ENCODE measurements around the gene JOSD2.

DNA sequence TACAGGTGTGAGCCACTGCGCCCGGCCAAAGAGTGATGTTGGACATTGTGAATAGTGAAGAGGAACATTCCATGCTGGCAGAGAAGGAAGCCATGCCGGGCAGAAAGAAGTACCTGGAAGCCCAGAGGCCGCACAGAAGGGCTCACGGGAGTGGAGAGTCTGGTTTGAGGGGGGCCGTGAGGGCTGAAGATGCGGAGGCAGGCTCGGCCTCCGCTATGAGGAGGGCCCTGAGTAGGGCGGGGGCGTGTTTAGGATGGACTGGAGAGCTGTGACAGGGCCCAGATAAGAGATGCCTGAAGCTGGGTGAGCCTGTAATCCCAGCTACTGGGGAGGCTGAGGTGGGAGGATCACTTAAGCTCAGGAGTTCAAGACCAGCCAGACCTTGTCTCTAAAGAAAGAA is 1.6 kb downstream of the JOSD2 start:
- TF ChIP-seq, protein P1, sequence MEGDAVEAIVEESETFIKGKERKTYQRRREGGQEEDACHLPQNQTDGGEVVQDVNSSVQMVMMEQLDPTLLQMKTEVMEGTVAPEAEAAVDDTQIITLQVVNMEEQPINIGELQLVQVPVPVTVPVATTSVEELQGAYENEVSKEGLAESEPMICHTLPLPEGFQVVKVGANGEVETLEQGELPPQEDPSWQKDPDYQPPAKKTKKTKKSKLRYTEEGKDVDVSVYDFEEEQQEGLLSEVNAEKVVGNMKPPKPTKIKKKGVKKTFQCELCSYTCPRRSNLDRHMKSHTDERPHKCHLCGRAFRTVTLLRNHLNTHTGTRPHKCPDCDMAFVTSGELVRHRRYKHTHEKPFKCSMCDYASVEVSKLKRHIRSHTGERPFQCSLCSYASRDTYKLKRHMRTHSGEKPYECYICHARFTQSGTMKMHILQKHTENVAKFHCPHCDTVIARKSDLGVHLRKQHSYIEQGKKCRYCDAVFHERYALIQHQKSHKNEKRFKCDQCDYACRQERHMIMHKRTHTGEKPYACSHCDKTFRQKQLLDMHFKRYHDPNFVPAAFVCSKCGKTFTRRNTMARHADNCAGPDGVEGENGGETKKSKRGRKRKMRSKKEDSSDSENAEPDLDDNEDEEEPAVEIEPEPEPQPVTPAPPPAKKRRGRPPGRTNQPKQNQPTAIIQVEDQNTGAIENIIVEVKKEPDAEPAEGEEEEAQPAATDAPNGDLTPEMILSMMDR (IDR thresholded peaks at IDR 0.05), result no peak
- TF ChIP-seq ZFX (IDR thresholded peaks at IDR 0.05; ENCODE audit: borderline replicate concordance), result no peak

Data from 22Rv1 (cell line).